ENCODE measurements around the gene CTNNA2. TPM values are rescaled to one million over a fixed set of nuclear protein-coding genes. Genes with fewer than 3 reads are reported as not detected.

Gene CTNNA2
- total RNA-seq, 4 donors from 2014 or later = not detected

DNA sequence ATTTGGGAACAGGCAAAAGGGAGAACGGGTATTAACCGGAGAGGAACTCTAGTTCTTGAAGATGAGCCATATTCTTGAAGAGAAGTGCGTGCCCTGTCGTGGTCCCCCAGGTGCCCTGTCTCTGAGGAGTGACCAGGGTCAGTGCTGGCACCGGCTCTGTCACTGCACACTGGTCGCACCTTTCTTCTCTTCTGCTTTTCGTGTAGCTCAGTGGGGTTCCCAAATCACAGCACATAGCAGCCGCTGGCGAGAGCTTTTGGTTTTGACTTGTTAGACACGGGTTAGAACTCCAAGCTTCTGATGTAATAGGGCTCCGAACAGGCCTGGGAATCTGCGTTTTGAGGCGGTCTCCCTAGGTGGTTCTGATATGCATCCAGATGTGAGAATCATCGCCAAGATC lies 810.1 kb downstream of the CTNNA2 start:
- TF ChIP-seq CTCF (IDR thresholded peaks at IDR 0.05; ENCODE audit: low read depth) = no peak

DNA sequence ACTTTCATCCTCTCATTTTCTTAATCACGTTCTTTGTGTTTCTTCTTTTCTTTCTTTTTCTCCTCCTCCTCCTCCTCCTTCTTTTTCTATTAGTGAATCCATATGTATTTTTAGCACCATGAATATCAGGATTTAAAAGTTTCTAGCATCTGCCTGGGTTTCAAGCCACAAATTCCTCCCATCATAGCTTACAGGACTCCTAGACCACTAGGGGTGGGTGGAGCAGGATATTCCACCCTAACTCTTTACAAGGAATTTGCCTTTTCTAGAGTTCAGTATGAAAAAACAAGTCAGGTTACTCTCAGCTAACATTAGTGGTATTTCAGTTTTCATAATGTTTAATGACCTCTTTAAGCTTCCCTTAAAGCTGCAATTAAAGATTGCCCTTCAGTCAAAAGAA lies 810.8 kb downstream of the CTNNA2 start:
- TF ChIP-seq CTCF (IDR thresholded peaks at IDR 0.05; ENCODE audit: low read depth) = no peak

GRCh38 chr2:80324525-80324924 lies 811.7 kb downstream of the CTNNA2 start:
- no peak for TF ChIP-seq CTCF (IDR thresholded peaks at IDR 0.05; ENCODE audit: low read depth)

GRCh38 chr2:80326214-80326613 lies 813.4 kb downstream of the CTNNA2 start:
- no peak for TF ChIP-seq CTCF (IDR thresholded peaks at IDR 0.05; ENCODE audit: low read depth)

- TF ChIP-seq CTCF (IDR thresholded peaks at IDR 0.05; ENCODE audit: low read depth) = no peak
Measured at GRCh38 chr2:80326861-80327260, 814.0 kb downstream of the CTNNA2 start.

DNA sequence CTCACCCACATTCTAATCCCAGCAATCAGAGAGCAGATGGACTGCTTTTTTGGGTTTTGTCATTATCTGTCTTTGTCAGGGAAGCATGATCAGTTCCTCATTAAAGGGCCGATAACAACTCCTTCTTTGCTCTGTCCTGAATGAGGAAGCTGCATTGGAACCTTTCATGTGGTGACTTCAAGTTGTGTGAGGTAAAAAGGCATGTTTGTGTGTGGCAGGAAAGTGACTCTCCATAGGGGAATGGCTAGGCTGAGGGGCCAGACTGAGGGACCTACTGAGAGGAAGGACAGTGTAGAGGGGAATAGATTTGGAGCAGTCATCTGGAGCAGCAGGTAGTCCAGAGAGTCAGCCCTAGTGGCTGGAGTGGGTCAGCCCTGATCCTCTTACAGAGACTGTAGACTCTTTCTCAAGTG lies 815.3 kb downstream of the CTNNA2 start:
- no peak for TF ChIP-seq CTCF (IDR thresholded peaks at IDR 0.05; ENCODE audit: low read depth)

DNA sequence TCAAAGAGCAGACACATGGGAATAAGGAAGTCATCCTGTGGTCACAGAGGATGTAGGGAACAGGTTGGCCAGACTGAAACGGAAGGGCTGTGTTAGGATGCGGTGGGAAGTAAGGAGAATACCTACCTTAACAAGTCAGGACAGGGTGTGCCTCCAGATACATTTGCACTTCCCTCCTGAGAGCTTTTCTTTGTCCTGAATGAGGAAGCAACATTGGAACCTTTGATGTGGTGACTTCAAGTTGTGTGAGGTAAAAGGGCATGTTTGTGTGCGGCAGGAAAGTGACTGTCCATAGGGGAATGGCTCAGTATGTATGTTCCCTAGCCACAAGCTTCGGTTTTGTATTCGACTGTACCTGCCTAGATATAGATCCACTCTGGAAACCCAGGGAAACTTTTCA lies 816.6 kb downstream of the CTNNA2 start:
- no peak for TF ChIP-seq CTCF (IDR thresholded peaks at IDR 0.05; ENCODE audit: low read depth)

Measured in subcutaneous adipose tissue (tissue), 4 donors.